HG03175 (cell line): ENCODE results near the gene SH2B3.
"Not testable (repeated sequence)": the region's sequence is repeated elsewhere in the genome, so short reads cannot be mapped to it uniquely, and the experiment has no call there.

Experiments used
- ATAC-seq: cut with Tn5 transposase; IDR thresholded peaks from one replicate; pipeline ENCODE4 v1.9.1; 2021; ENCODE audit warnings: mild to moderate bottlenecking, moderate library complexity; ENCODE audit not compliant: unreplicated experiment

SH2B3 gene

DNA sequence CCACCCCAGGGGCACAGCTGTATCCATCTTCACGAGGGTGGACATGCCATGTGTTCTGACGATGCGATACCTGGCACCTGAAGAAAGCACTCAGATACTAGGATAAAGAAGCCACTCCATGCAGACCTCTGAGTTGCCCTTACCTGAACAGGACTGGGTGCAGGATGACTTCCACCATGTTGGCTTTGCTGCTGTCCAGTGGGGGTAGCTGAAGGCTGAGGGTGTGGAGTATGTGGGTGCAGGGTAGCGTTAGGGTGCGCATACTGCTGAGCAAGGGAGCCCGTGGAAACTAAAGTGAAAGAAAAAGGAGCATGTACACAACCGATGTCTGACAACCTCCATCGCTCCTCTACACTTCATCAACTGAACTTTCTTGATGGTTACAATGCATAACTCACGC is 51.3 kb downstream of the SH2B3 start:
- no peak for ATAC-seq

DNA sequence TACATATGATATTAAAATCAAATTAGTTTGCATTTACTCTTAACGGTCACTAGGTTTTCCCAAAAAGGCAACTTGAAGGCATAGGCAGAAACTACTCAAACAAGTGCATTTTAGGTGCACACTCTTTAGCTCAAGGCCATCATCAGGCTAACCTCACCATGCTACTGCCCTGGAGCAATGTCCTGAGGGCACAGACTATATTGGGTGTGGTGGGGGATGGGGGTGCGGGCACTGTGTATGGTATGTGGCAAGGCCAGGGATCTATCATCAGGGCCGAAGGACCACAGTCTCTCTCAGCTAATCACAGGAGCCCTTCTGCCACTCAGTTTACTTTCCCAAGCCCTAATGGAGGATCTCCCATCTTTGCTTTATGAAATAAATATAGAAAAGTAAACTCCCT is 51.9 kb downstream of the SH2B3 start:
- ATAC-seq = no peak

DNA sequence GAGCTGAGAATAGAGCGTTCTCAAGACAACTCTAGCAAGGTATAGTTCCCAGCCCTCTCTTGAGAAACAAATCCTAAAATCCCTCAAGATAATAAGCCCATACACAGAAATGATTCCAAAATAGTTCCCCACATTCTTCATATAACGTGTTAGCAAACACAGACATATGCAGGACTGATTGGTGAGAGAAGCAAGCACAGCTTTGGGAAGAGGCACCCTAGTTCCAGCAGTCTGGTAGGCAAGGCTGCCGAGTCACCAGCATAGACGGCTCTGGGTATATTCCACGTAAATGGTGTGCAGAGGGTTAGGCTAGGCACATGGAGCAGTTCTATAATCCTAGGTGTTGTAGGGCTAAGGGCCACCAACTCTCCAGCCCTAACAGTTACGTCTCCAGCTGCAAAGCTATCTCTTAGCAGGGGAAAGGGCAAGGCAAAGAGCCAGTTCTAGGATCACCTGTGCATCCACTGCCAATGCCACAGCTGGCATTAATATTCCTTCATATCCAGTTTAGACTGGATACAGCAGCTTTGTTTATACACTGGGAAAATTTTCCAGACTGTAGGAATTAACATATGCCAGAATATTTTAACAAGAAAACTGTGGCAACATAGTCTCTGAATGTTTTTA is 52.9 kb downstream of the SH2B3 start:
- ATAC-seq = no peak

DNA sequence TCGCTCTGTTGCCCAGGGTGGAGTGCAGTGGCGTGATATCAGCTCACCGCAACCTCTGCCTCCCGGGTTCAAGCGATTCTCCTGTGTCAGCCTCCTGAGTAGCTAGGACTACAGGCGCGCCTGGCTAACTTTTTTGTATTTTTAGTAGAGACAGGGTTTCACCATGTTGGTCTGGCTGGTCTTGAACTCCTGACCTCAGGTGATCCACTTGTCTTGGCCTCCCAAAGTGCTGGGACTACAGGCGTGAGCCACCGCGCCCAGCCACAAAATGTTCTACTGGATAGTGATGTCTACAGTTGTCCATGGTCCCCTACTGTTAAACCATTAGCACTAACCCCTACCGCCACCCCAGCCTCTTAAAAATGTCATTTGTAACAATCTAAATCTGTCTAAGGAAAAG is 54.4 kb downstream of the SH2B3 start:
- ATAC-seq = not testable (repeated sequence)

DNA sequence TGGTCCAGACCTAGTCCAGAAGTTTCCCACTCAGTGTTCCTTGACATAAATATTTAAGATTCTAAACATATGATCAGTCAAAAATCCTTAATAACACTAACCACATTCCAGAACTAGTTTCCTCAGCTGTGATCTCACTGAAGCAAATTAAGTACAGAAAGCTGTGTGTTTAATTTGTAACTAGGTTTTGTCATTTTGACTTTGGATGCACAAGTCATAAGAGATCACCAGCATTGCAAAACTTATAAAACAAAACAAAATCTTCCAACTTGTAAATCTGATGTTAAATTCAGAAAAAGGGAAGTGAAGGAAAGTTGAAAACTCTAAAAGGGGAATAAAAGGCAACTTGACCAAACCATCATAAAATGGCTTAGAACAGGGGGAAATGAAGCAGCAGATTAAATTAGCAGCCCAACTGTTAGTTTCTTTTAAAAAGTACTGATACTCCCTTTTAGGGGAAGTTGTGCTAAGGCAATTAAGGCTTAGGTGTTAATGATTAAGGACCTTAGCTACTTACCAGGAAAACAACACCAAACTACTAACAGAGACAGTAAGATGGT is 56.6 kb downstream of the SH2B3 start:
- peak; percentile 66 for ATAC-seq

DNA sequence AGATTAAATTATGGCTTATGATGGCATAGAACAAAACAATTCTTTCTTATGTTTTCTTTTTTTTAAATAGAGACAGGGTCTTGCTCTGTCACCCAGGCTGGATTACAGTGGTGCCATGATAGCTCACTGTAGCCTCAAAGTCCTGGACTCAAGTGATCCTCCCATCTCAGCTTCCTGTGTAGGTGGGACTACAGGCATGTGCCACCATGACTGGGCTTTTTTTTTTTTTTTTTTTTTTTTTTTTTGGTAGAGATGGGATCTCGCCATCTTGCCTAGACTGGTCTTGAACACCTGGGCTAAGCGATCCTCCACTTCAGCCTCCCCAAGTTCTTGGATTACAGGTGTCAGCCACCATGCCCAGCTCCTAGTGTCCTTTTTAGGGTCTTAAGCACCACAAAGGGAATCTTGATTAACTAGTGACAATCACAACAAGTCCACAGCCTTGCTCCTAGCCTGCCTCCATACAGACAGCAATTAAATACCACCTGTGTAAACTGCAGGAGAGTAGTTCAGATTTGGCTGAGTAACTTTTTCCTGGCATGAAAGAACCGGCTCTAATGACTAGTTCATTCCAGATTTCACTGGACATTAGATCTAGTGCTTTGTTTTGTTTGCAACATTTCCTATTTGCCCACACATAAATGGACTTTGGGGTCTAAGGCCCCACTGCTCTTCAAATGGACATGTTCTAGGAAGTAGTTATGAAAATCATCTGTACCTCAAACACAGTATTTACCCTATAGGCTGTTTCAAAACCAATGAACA is 61.6 kb downstream of the SH2B3 start:
- ATAC-seq = no peak

DNA sequence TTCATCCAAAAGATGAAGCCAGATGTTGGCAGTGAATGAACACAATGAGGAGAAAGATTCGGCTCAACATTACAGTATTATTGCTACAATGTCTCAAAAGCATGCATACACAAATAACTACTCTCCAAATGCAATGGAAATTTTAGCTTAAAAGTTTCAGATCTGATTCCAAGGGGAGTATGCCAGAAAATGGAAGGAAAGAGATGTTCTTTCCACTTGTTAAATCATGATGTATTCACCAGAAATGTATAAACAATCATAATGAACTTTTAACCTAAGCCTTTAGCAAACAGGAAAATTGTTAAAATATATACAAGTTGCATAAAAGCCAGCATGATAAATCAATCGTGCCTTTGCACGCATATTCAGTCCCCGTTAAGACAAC is 62.1 kb downstream of the SH2B3 start:
- no peak for ATAC-seq

DNA sequence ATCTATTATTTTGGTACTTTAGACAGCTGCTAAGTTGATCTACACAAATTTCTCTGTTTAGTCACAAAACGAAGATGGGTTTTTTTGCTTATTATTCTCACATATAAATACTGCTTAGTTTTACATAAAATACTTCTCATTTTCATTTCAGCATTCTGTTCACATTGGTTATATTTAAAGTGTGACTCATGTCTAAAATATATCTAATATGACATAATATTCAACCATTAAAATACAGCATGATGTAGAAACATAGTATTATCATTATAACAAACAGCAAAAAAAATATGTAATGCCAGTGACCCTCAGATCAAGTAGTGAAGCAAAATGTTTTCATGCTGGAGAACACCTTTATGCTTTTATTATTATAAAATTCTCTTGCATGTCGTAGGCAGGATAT is 63.7 kb downstream of the SH2B3 start:
- no peak for ATAC-seq

DNA sequence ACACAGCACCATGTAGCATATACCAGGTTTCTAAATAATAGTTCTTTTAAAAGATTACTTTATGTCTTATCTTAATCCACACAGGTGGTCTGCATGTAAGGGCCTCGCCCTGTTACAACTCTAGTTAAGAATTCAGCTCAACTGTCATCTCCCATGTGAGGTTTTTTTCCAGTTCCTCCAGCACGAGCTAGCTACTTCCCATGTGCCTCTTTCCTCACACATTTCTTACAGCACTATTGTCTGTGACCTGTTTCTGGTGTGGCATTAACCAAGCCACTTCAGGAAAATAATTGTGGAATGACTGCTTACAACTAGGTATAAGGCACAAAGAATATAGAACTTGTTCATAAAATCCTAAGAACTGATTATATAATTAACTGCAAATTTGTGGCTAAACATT is 65.5 kb downstream of the SH2B3 start:
- ATAC-seq = no peak

DNA sequence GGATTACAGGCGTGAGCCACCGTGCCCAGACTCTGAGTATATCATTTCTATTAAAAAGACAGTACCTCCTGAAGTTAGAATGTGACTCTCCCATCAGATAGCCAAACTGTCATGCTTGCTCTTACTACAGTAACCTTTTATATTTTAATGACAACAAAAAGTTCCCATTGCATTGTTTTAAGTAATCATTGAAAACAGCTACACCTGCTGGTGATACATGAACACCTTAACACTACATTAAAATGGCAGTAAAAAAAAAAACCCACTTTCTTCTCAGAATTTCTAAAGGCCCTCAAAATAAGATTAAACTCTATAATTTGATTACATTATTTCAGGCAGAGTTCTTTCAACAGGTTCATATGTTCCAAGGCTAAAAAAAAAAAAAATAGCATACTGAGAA is 76.7 kb downstream of the SH2B3 start:
- no peak for ATAC-seq

DNA sequence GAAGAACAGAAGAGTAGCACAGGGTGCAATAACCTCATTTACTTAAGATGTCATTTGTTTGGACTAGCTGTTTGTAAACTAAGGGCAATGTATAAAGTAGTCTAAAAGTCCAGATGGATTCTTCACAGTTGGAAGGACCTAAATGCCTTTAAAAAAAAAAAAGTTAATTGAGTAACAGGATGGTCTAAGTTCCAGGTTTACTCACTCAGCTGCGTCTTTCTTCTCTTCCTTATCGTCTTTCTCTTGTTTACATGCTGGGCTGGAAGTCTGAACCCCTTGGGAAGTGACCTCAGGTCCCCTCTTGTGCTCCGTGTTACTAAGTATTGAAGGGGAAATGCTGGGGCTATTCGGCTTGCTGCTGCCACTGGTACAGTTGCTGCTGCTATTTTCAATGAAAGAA is 82.5 kb downstream of the SH2B3 start:
- no peak for ATAC-seq

DNA sequence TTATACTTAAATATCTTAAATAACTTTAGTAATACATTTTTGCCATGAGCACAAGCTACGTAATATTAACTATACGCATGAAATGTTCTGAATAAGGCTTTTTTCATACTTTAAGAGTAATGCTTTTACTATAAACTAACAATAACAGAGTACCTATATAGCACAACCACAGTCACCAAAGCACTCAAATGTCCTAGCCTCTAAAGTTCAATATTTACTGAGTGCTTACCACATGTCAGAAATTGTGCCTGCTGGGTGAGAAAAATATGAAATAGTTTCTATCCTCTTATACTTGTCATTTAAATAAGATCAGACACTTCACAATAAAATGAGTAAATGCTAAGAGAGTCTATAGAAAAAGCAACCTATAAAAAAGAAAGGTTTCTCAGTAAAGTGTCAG is 83.1 kb downstream of the SH2B3 start:
- no peak for ATAC-seq

DNA sequence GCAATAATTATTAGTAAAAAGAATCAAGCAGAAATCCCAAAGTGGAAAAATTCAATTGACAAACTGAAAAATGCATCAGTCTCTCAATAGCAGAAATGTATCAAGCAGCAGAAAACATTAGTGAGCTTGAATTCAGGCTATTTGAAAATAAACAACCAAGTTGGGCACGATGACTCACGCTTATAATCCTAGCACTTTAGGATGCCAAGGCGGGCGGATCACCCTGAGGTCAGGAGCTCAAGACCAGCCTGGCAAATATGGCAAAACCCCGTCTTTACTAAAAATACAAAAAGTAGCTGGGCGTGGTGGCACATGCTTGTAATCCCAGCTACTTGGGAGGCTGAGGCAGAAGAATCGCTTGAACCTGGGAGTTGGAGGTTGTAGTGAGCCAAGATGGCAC is 87.3 kb downstream of the SH2B3 start:
- ATAC-seq = not testable (repeated sequence)

DNA sequence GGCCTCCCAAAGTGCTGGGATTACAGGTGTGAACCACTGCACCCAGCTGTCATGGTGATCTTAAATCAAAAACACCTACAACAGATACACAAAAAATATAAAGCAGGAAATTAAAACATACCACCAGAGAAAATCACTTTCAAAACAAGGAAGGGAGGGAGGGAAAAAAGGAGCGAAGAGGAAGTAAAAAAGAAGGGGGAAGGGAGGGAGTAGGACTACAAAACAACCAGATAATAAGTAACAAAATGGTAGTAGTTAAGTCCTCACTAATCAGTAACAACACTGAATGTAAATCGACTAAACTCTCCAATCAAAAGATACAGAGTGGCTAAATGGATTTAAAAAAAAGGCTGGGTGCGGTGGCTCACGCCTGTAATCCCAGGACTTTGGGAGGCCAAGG is 89.0 kb downstream of the SH2B3 start:
- ATAC-seq = no peak
